Mesothelial cell of epicardium (in vitro differentiated cells): ENCODE data around the gene MS4A6E. TPM values are rescaled to one million over a fixed set of nuclear protein-coding genes. Genes with fewer than 3 reads are reported as not detected.

Experiments used
- DNase-seq, 2 experiments: peaks; one replicate each; pipeline ENCODE4 v3.0.0; 2021; ENCODE audit warnings: low spot score in 2 of 2; ENCODE audit not compliant: unreplicated experiment in 2 of 2
- H3K27ac Mint-ChIP-seq: 2 replicates; pipeline ENCODE4 v1.8.0; 2021; ENCODE audit warnings: mixed read lengths
- H3K27me3 Mint-ChIP-seq: 2 replicates; pipeline ENCODE4 v1.8.0; 2021; ENCODE audit warnings: low read depth, mixed read lengths
- H3K36me3 Mint-ChIP-seq: 2 replicates; pipeline ENCODE4 v1.8.0; 2021; ENCODE audit warnings: mixed read lengths
- H3K4me1 Mint-ChIP-seq: 2 replicates; pipeline ENCODE4 v1.8.0; 2021; ENCODE audit warnings: mixed read lengths
- H3K4me3 Mint-ChIP-seq: 2 replicates; pipeline ENCODE4 v1.8.0; 2021; ENCODE audit warnings: mild to moderate bottlenecking, moderate library complexity, mixed read lengths
- H3K9me3 Mint-ChIP-seq: 2 replicates; pipeline ENCODE4 v1.8.0; 2021; ENCODE audit warnings: mixed read lengths
- total RNA-seq: library from RNA; stranded (reverse); gene quantifications from 3 replicates; pipeline ENCODE4 v1.2.1, GENCODE V29; 2021
- TF ChIP-seq, protein P1 (sequence below): fragments of 200-600 bp; sonication (generic); IDR thresholded peaks from one replicate; pipeline ENCODE4 v1.5.0; 2021; ENCODE audit warnings: antibody characterized with exemption; ENCODE audit not compliant: unreplicated experiment

The MS4A6E gene
- total RNA-seq, 1 donor from 2014 or later, result not detected

DNA sequence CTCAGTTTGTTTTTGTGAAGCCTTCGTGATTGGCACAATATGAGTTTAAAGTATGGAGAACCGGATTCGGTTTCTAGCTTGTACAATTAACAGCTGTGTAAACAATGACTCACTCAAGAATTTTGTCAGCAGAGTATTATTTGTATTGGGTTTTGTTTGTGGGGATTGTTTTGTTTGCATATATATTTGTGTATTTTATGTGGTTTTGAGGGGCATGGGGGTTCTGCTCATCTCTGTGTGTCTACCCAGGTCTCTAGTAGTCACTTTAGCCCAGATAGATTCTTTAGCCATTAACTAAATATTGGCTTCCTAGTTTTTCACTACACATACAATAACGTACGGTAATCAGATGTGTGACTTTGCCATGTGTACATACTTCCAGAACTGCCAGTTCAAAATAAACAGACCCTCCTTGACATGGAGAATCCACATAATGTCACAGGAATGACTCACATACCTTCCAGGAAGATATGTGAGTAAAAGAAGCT lies 43.8 kb downstream of the MS4A6E start:
- no peaks in the 10 kb centered on the region for H3K27me3 Mint-ChIP-seq

DNA sequence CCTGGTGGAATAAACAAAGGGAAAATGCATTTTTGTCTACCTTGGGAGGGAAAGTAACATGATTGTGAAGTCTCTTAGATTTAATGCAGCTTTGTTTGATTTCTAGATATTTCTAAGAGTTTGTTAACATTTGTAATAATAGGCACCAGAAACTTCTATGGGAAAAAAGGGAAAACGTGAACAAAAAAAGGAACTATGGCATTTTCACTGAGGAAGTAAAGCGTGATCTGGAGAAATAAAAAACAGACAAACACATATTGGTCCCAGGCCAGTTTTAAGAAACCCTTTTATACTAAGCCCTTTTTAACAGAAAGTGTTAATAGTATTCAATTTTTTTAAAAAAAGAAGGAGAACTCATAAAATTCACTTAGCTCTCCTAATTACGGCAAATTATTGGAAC lies 44.3 kb downstream of the MS4A6E start:
- no peak for DNase-seq
- TF ChIP-seq, protein P1, sequence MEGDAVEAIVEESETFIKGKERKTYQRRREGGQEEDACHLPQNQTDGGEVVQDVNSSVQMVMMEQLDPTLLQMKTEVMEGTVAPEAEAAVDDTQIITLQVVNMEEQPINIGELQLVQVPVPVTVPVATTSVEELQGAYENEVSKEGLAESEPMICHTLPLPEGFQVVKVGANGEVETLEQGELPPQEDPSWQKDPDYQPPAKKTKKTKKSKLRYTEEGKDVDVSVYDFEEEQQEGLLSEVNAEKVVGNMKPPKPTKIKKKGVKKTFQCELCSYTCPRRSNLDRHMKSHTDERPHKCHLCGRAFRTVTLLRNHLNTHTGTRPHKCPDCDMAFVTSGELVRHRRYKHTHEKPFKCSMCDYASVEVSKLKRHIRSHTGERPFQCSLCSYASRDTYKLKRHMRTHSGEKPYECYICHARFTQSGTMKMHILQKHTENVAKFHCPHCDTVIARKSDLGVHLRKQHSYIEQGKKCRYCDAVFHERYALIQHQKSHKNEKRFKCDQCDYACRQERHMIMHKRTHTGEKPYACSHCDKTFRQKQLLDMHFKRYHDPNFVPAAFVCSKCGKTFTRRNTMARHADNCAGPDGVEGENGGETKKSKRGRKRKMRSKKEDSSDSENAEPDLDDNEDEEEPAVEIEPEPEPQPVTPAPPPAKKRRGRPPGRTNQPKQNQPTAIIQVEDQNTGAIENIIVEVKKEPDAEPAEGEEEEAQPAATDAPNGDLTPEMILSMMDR, result no peak
- H3K27ac Mint-ChIP-seq, result no peak overlapping the region
- H3K27me3 Mint-ChIP-seq, result no peaks in the 10 kb centered on the region
- H3K9me3 Mint-ChIP-seq, result no peaks in the 10 kb centered on the region
- H3K36me3 Mint-ChIP-seq, result no peaks in the 10 kb centered on the region
- H3K4me3 Mint-ChIP-seq, result no peak overlapping the region
- H3K4me1 Mint-ChIP-seq, result no peaks in the 10 kb centered on the region

More for the DNA sequence above, 43.8 kb downstream of the MS4A6E start:
- no peak for DNase-seq
- H3K36me3 Mint-ChIP-seq, result no peaks in the 10 kb centered on the region
- H3K4me3 Mint-ChIP-seq, result no peak overlapping the region
- no peaks in the 10 kb centered on the region for H3K4me1 Mint-ChIP-seq
- no peak overlapping the region for H3K27ac Mint-ChIP-seq
- H3K9me3 Mint-ChIP-seq, result no peaks in the 10 kb centered on the region
- TF ChIP-seq, protein P1, result no peak

DNA sequence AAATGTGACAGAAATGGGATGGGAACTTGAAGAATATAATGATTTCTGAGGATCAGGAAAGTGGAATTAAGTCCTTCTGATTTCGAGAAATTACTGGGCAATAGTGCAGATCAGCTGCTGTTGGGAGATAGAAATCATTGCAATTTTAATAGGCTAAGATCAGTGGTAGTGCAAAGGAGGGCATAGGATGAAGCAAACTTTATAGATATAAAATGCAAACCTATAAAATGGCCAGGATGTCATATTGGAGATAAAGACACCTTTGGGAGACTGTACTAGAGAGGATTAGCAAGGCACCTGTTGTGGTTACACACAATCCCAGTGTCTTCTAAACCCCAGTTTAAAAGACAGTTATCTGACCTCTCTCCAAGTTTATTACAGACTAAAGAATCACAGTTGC lies 44.8 kb downstream of the MS4A6E start:
- Mint-ChIP-seq H3K27ac (no peak overlapping the region), H3K4me3 (no peak overlapping the region), H3K36me3 (no peaks in the 10 kb centered on the region), H3K27me3 (no peaks in the 10 kb centered on the region), H3K9me3 (no peaks in the 10 kb centered on the region), H3K4me1 (no peaks in the 10 kb centered on the region)
- TF ChIP-seq, protein P1, result no peak
- no peak for DNase-seq

DNA sequence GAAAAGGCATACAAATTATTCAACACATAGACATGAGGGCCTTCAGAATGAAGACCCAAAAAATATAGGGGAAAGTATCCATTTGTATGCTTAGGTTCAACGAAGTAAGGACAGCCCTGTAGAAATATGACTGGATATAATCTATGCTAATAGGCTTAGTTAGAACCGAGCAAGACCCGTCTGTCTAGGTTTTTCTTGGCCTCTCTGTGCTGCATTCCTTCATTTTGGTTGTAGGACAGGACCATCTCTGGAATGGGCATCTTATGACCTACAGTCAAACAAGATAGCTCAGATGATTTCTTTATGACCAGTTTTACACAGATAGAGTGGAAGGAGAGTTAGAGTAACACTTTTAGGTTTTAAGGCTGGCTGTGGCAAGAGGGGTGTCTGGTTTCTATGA lies 45.7 kb downstream of the MS4A6E start:
- Mint-ChIP-seq H3K27me3 (no peaks in the 10 kb centered on the region), H3K4me1 (no peaks in the 10 kb centered on the region), H3K4me3 (no peak overlapping the region), H3K36me3 (no peaks in the 10 kb centered on the region), H3K27ac (no peak overlapping the region), H3K9me3 (no peaks in the 10 kb centered on the region)
- no peak for DNase-seq
- TF ChIP-seq, protein P1, result no peak

DNA sequence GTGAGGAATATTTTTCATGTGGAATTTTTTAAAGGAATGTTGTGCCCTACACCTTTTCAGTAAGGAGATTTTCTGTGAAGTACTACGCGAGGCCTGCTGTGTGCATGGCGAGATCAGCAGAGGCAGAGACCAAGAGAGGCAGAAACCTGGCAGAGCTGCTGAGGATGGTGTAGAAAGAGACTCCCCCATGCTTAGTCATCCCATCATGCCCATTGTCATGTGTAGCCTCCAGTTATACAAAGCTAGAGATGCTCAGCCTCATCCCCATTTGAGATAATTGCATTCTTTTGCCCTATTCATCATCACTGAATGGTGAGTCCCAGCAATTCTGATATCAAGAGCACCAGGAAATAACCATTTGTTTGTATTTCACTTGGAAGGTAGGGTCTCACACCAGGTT lies 48.3 kb downstream of the MS4A6E start:
- H3K4me3 Mint-ChIP-seq, result no peak overlapping the region
- H3K9me3 Mint-ChIP-seq, result no peaks in the 10 kb centered on the region
- H3K27ac Mint-ChIP-seq, result no peak overlapping the region
- no peaks in the 10 kb centered on the region for H3K36me3 Mint-ChIP-seq
- H3K27me3 Mint-ChIP-seq, result peaks cover 5% of the 10 kb centered on the region
- no peaks in the 10 kb centered on the region for H3K4me1 Mint-ChIP-seq
- DNase-seq, result no peak
- TF ChIP-seq, protein P1, result no peak

DNA sequence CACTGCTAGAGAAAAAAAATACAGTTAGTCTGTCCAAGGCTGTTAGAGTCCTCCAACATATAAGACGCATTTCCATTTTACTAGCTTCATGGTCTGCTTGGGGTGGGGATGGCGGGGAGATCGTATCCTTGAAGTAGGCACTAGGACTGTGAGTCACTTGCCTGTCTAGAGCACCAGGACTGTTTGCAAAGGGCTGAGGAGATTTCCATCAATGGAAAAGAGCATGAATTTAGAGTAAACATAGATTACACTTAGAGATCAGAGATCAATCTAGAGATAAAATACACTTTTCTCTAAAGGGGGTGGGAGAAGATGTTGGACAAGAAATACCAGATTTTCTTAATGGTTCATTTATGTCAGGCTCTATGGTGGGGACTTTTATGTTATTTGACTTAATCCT lies 49.5 kb downstream of the MS4A6E start:
- DNase-seq, result no peak
- Mint-ChIP-seq H3K4me1 (no peaks in the 10 kb centered on the region), H3K9me3 (no peaks in the 10 kb centered on the region), H3K27me3 (peaks cover 6% of the 10 kb centered on the region), H3K36me3 (no peaks in the 10 kb centered on the region), H3K4me3 (no peak overlapping the region), H3K27ac (no peak overlapping the region)
- TF ChIP-seq, protein P1, result no peak
